NT2/D1 (cell line): Measurements from ENCODE around the gene TMEM163.
A peak's percentile ranks its signal among the peaks of the same experiment; 100 is the strongest.

Experiments
- DNase-seq: peaks from one replicate; pipeline ENCODE4 v3.0.0-alpha.2; 2011; ENCODE audit warnings: low read depth, low spot score
- H3K27me3 ChIP-seq: 2 replicates; pipeline ENCODE4 v1.6.0; 2011; ENCODE audit warnings: mild to moderate bottlenecking; ENCODE audit not compliant: insufficient read length, insufficient read depth
- H3K36me3 ChIP-seq: 2 replicates; pipeline ENCODE4 v1.6.1; 2011; ENCODE audit warnings: mild to moderate bottlenecking, low read length, mixed read lengths; ENCODE audit not compliant: insufficient read depth, insufficient read length
- H3K4me1 ChIP-seq: 2 replicates; pipeline ENCODE4 v1.5.1; 2011; ENCODE audit not compliant: insufficient read depth, insufficient read length
- H3K4me3 ChIP-seq: 2 replicates; pipeline ENCODE4 v1.5.1; 2011; ENCODE audit warnings: low read depth; ENCODE audit not compliant: insufficient read length
- H3K9ac ChIP-seq: 2 replicates; pipeline ENCODE4 v1.6.0; 2011; ENCODE audit warnings: low read depth; ENCODE audit not compliant: insufficient read length
- H3K9me3 ChIP-seq: 2 replicates; pipeline ENCODE4 v1.5.1; 2011; ENCODE audit warnings: mild to moderate bottlenecking, low read length; ENCODE audit not compliant: insufficient read depth
- SUZ12 ChIP-seq: IDR thresholded peaks from 2 replicates; pipeline ENCODE4 v1.6.1; 2011; ENCODE audit not compliant: insufficient read length, insufficient read depth; ENCODE audit errors: extremely low read depth
- YY1 ChIP-seq: IDR thresholded peaks from 2 replicates; pipeline ENCODE4 v1.6.1; 2011; ENCODE audit not compliant: insufficient read length, insufficient read depth
- ZNF274 ChIP-seq: IDR thresholded peaks from 2 replicates; pipeline ENCODE4 v1.6.1; 2011; ENCODE audit warnings: mild to moderate bottlenecking, low read depth, low read length

The TMEM163 gene

DNA sequence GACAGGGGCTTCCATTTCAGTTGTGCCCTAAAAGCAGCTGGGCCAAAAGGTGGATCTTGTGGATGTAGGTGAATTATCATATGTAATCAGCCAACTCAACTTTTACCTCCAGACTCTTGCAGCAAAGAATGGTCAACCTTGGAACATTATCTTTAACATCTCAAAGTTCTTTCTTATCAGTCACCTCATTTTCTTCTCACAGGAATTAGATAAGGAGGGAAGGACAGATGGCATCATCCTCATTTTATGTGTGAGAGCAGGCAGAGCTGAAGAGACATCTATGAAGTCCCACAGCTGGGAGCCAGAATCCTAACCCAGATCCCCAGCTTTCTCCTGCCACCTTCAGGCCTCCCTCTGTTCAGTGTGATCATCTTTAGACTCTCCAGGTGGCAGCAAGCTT is 282.9 kb downstream of the TMEM163 start:
- H3K9me3 ChIP-seq, result no peaks in the 10 kb centered on the region

DNA sequence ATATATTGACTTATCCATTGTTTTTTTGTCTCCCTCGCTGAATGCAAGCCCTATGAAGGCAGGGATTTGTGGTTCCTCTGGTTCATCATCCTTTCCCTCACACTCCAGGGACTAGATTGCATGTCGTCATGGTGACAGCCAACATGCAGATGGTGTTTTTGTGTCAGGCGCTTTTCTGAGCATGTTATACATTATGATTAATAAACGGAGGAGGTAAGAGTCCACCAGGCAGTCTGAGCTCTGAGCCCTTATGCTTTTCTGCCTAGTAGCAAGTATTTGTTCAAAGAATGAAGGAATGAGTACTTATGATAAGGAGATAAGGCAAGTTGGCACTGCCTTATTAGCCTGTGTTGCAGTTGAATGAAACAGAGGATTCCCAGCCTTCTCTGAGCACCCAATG is 283.3 kb downstream of the TMEM163 start:
- Histone ChIP-seq H3K36me3 (peaks cover 26% of the 10 kb centered on the region), H3K27me3 (no peaks in the 10 kb centered on the region), H3K9me3 (no peaks in the 10 kb centered on the region), H3K9ac (no peak overlapping the region), H3K4me3 (no peak overlapping the region), H3K4me1 (peaks cover 17% of the 10 kb centered on the region)
- no peak for DNase-seq
- TF ChIP-seq SUZ12 (no peak), YY1 (no peak), ZNF274 (no peak)

More for the DNA sequence above, 282.9 kb downstream of the TMEM163 start:
- Histone ChIP-seq H3K9ac (no peak overlapping the region), H3K36me3 (peaks cover 27% of the 10 kb centered on the region), H3K27me3 (no peaks in the 10 kb centered on the region), H3K4me3 (no peak overlapping the region), H3K4me1 (peaks cover 14% of the 10 kb centered on the region)
- TF ChIP-seq ZNF274 (no peak), SUZ12 (no peak), YY1 (no peak)
- DNase-seq, result no peak

DNA sequence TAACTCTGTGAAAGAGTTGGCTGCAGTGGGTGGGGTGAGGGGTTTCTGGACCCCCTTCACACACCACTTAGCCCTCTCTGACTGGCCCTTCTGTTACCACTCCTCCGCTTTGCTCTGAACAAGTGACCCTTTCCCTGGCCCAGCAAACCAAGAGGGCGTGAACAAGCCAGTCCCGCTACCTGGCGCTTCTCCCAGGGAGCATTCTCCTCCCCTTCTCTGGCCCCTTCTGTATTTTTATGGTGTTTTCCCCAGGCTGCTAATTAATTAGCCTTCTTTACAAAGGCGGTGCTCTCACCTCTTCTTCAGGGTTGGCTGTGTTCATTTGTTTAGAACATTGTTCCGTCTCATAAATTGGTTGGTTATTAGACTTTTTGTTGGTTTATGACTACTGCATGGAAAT is 284.8 kb downstream of the TMEM163 start:
- Histone ChIP-seq H3K27me3 (no peaks in the 10 kb centered on the region), H3K4me3 (no peak overlapping the region), H3K9me3 (no peaks in the 10 kb centered on the region), H3K36me3 (peaks cover 18% of the 10 kb centered on the region), H3K9ac (no peak overlapping the region), H3K4me1 (peaks cover 17% of the 10 kb centered on the region)
- DNase-seq, result no peak
- TF ChIP-seq ZNF274 (no peak), SUZ12 (no peak), YY1 (no peak)

DNA sequence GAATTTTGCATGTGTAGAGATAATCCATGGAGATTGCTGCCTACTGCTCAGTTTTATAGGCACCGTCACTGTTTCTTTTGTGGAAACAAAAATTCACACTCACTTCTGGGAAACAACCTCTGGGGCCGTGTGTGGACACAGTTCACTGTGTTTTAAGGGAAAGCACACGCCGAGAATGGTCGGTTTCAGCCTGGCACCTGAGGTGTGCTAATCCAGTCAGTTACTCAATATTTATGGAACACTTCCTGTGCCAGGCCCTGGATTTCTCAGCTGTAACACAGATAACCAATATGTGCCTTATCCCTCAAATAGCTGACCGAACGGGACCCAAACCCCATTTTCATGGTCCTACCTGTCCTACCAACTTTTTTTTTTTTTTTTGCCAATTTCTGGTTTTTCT is 285.3 kb downstream of the TMEM163 start:
- Histone ChIP-seq H3K27me3 (no peaks in the 10 kb centered on the region), H3K36me3 (peaks cover 19% of the 10 kb centered on the region), H3K9ac (no peak overlapping the region), H3K9me3 (no peaks in the 10 kb centered on the region), H3K4me1 (peaks cover 17% of the 10 kb centered on the region), H3K4me3 (no peak overlapping the region)
- TF ChIP-seq YY1 (no peak), ZNF274 (no peak), SUZ12 (no peak)
- no peak for DNase-seq

DNA sequence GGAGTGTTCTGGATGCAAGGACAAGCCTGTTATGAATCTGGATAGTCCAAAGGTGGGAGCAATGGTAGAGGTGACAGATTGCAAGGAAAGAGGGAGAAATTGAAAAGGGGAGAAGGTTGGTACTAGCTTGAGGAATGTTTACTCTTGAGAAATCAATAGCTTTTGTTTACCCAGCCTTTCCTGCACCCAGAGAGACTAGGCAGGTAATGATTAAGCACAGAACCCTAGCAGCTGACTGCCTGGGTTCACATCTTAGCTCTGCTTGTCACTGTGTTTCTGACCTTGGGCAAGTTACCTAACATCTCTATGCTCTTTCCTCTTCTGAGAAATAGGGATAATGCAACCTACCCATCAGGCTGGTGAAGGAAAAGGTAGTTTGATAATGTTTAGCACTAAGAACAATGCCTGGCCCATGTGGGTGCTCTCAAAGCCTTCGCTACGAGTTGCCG is 286.3 kb downstream of the TMEM163 start:
- Histone ChIP-seq H3K9me3 (no peaks in the 10 kb centered on the region), H3K4me1 (peaks cover 17% of the 10 kb centered on the region), H3K27me3 (no peaks in the 10 kb centered on the region), H3K4me3 (no peak overlapping the region), H3K9ac (no peak overlapping the region), H3K36me3 (peaks cover 24% of the 10 kb centered on the region)
- no peak for TF ChIP-seq SUZ12
- no peak for TF ChIP-seq ZNF274
- no peak for TF ChIP-seq YY1
- no peak for DNase-seq

DNA sequence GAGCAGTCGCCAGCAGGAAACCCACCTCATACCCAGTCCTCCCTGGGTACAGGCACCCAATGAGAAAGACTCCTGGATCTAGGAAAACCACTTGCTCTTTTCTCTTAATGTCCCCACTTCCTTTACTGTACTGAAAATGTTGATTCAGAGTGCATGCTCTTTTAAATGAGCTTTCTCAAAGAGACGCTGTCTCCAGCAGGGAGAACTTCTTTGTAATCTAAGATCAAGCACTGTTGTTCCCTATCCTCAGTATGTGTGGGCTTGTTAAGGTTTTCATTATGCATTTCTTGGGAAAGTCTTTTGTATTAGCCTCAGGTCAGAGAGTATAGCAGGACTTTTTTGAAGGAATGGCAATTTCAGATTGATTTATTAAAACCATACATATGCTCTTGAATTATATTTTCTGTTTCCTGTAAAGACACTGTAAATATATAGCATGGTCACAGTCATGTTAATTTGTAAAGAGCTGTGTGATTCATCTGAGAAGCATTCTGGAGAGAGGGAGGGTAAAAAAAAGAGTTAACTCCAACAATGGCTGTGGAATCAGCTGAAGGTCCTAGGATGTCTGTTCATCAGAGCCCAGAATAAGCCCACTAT is 286.9 kb downstream of the TMEM163 start:
- Histone ChIP-seq H3K4me1 (peaks cover 17% of the 10 kb centered on the region), H3K9ac (no peak overlapping the region), H3K36me3 (peaks cover 29% of the 10 kb centered on the region), H3K4me3 (no peak overlapping the region), H3K9me3 (no peaks in the 10 kb centered on the region), H3K27me3 (no peaks in the 10 kb centered on the region)
- TF ChIP-seq ZNF274, result no peak
- no peak for TF ChIP-seq YY1
- no peak for TF ChIP-seq SUZ12
- DNase-seq, result peak; percentile 75

DNA sequence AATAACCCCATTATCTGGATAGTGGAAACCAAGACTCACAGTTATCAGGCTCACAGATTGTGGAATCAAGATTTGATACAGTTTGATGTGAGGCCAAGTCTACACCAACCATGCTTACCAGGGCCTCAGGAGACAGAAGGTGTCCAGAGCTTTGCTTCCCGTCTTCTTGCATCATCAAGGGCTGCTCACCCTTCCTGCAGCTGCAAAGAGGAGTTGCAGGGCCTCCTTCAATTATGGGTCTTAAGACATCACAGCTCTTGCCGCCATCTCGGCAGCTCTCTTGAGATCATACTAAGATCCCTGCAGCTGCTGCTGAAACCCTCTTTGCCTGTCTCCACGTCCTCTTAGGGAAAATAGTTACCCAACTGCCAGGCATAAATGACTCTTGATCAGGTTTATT is 288.9 kb downstream of the TMEM163 start:
- no peak overlapping the region for H3K9ac ChIP-seq
- no peak for TF ChIP-seq YY1
- no peak for TF ChIP-seq ZNF274
- TF ChIP-seq SUZ12, result no peak
- no peak overlapping the region for H3K4me3 ChIP-seq
- H3K9me3 ChIP-seq, result no peaks in the 10 kb centered on the region
- peaks cover 20% of the 10 kb centered on the region for H3K36me3 ChIP-seq
- H3K4me1 ChIP-seq, result peaks cover 14% of the 10 kb centered on the region
- no peaks in the 10 kb centered on the region for H3K27me3 ChIP-seq
- no peak for DNase-seq

DNA sequence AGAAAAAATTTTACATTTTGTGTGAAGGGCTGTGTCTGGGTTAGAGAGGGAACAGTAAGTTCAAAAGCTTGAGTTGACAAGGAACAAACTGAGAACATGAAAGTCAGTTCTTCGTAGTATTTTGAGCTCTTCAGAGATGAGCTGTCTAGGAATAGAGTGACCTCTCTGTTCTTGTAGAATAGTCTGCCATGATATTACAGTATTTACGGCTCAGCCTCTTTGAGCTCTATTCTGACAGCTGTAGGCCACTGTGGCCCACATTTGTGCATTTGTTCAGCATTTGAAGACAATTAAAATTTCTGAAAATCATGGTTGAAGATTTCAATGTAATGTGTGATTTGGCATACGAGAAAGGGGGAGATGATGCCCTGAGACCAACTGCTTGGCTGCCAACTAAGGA is 292.1 kb downstream of the TMEM163 start:
- Histone ChIP-seq H3K4me3 (no peak overlapping the region), H3K36me3 (peaks cover 25% of the 10 kb centered on the region), H3K4me1 (peaks cover 10% of the 10 kb centered on the region), H3K27me3 (no peaks in the 10 kb centered on the region), H3K9ac (no peak overlapping the region), H3K9me3 (no peaks in the 10 kb centered on the region)
- TF ChIP-seq YY1 (no peak), ZNF274 (no peak), SUZ12 (no peak)
- DNase-seq, result no peak
